ENCODE measurements around the gene FBLN2. TPM values are rescaled to one million over a fixed set of nuclear protein-coding genes. Genes with fewer than 3 reads are reported as not detected.

Gene FBLN2
- total and polyA plus RNA-seq, 7 experiments from 2014 or later, result 0.11 to 1.5 TPM; not detected in 5

GRCh38 chr3:13686367-13687160 is 137.6 kb downstream of the FBLN2 start:
- Mint-ChIP-seq H3K4me3 (no peak overlapping the region), H3K27me3 (peaks cover 0 to 2% (median 0%) of the 10 kb centered on the region in 5 donors), H3K4me1 (peaks cover 0 to 12% (median 0%) of the 10 kb centered on the region in 7 donors), H3K27ac (no peak overlapping the region), H3K9me3 (peaks cover 0 to 2% (median 0%) of the 10 kb centered on the region in 11 donors), H3K36me3 (no peaks in the 10 kb centered on the region)
- intact Hi-C loops (cut with micrococcal nuclease), result no loop called here
- POLR2A ChIA-PET, result no interaction called here
- H3K4me1 ChIP-seq (ENCODE audit: control insufficient read depth in 2 of 2, insufficient read depth in 2 of 2, low read length in 2 of 2), result no peaks in the 10 kb centered on the region
- no peaks in the 10 kb centered on the region for H3K9me3 ChIP-seq (ENCODE audit: control insufficient read depth in 2 of 3, low read length in 3 of 3)
- CTCF ChIA-PET, result no interaction called here
- H3K27ac ChIP-seq (ENCODE audit: low read depth, low read length), result no peak overlapping the region
- no peak for DNase-seq
- no peaks in the 10 kb centered on the region for H3K36me3 ChIP-seq (ENCODE audit: control insufficient read depth in 2 of 3, insufficient read depth in 3 of 3, low read length in 3 of 3)
- H3K4me3 ChIP-seq (ENCODE audit: low read length), result no peak overlapping the region
- ATAC-seq, result no peak
- H3K27me3 ChIP-seq (ENCODE audit: control insufficient read depth in 2 of 2, insufficient read depth in 2 of 2, low read length in 2 of 2), result no peaks in the 10 kb centered on the region

- no peaks in the 10 kb centered on the region for H3K4me1 ChIP-seq (ENCODE audit: control insufficient read depth in 2 of 2, insufficient read depth in 2 of 2, low read length in 2 of 2)
- peaks cover 0 to 12% (median 0%) of the 10 kb centered on the region in 7 donors for H3K4me1 Mint-ChIP-seq
- ATAC-seq (no peak), DNase-seq (no peak)
- no peaks in the 10 kb centered on the region for H3K36me3 Mint-ChIP-seq
- H3K4me3 Mint-ChIP-seq, result no peak overlapping the region
- peaks cover 0 to 2% (median 0%) of the 10 kb centered on the region in 5 donors for H3K27me3 Mint-ChIP-seq
- H3K9me3 ChIP-seq (ENCODE audit: control insufficient read depth in 2 of 3, low read length in 3 of 3), result peaks cover 0 to 4% (median 0%) of the 10 kb centered on the region in 3 experiments
- H3K4me3 ChIP-seq (ENCODE audit: low read length), result no peak overlapping the region
- intact Hi-C loops (cut with micrococcal nuclease), result no loop called here
- no peak overlapping the region for H3K27ac ChIP-seq (ENCODE audit: low read depth, low read length)
- no peaks in the 10 kb centered on the region for H3K27me3 ChIP-seq (ENCODE audit: control insufficient read depth in 2 of 2, insufficient read depth in 2 of 2, low read length in 2 of 2)
- no peak overlapping the region for H3K27ac Mint-ChIP-seq
- POLR2A ChIA-PET, result no interaction called here
- peaks cover 0 to 7% (median 2%) of the 10 kb centered on the region in 11 donors for H3K9me3 Mint-ChIP-seq
- H3K36me3 ChIP-seq (ENCODE audit: control insufficient read depth in 2 of 3, insufficient read depth in 3 of 3, low read length in 3 of 3), result no peaks in the 10 kb centered on the region
- CTCF ChIA-PET, result no interaction called here
Observed at GRCh38 chr3:13687517-13687943, 138.6 kb downstream of the FBLN2 start.

Other genes starting within 250 kb of the FBLN2 start
- gene NUP210, start 128.8 kb upstream of the FBLN2 start, total RNA-seq, result 100 to 1,000 TPM; 131 to 164 (median 150) TPM
- gene NUP210, start 128.8 kb upstream of the FBLN2 start, polyA plus RNA-seq, result 10 to 100 TPM; 52.6 to 93.6 TPM
- 1 to 10 TPM; 1.2 to 8.0 (median 7.3) TPM for gene HDAC11, start 68.8 kb upstream of the FBLN2 start, total RNA-seq
- 1 to 10 TPM; 4.5 to 6.3 TPM for gene HDAC11, start 68.8 kb upstream of the FBLN2 start, polyA plus RNA-seq